Endothelial cell of umbilical vein (primary cell): ENCODE measurements around the gene ZNF141. TPM values are rescaled to one million over a fixed set of nuclear protein-coding genes. Genes with fewer than 3 reads are reported as not detected.

Experiments used
- BruUV-seq: library from RNA; stranded (reverse); fragments of 400-500 nt; replicated peaks from 2 replicates; lab custom pipeline; 2021; lab: Mats Ljungman, UMichigan
- CTCF ChIA-PET: fragments of 300-600, 350-600 bp; sonication (Branson Sonifier 250); formaldehyde crosslinking; loops from one replicate; lab custom pipeline; 2021; ENCODE audit warnings: antibody characterized with exemption, inconsistent platforms; lab: Charles Lee
- POLR2A ChIA-PET: fragments of 300-600, 350-600 bp; sonication (Branson Sonifier 250); formaldehyde crosslinking; loops from one replicate; lab custom pipeline; 2021; ENCODE audit warnings: antibody characterized with exemption, inconsistent platforms; lab: Charles Lee
- DNase-seq: peaks from one replicate; pipeline ENCODE4 v3.0.0-alpha.2; 2011; ENCODE audit warnings: low read depth, low spot score
- FAIRE-seq: peaks from 2 replicates; lab custom pipeline; 2011; peaks lifted over from hg19 to GRCh38; lab: Jason Lieb, UNC
- H2AFZ ChIP-seq: 2 replicates; pipeline ENCODE4 v1.6.0; 2012; ENCODE audit warnings: low read depth, low read length, control low read depth, inconsistent platforms
- H3K27ac ChIP-seq: 2 replicates; pipeline ENCODE4 v1.5.1; 2011; ENCODE audit warnings: low read depth, mild to moderate bottlenecking, control low read depth, low read length, moderate library complexity; ENCODE audit not compliant: insufficient read depth
- H3K27me3 ChIP-seq, 2 experiments: 2 replicates each; pipeline versions ENCODE4 v1.6.0 to v1.6.1; 2011; ENCODE audit warnings: low read length in 2 of 2, mixed read lengths in 1 of 2; ENCODE audit not compliant: control insufficient read depth in 2 of 2, insufficient read depth in 2 of 2
- H3K36me3 ChIP-seq, 2 experiments: 2 replicates in 1 of 2; 3 replicates in 1 of 2; pipeline ENCODE4 v1.5.1; 2011; ENCODE audit warnings: low read length in 2 of 2, mild to moderate bottlenecking in 1 of 2, moderate library complexity in 1 of 2; ENCODE audit not compliant: control insufficient read depth in 2 of 2, insufficient read depth in 2 of 2; ENCODE audit errors: extremely low read depth in 1 of 2
- H3K4me1 ChIP-seq: 3 replicates; pipeline ENCODE4 v1.5.1; 2011; ENCODE audit warnings: mild to moderate bottlenecking, low read length; ENCODE audit not compliant: control insufficient read depth, insufficient read depth; ENCODE audit errors: extremely low read depth
- H3K4me2 ChIP-seq: 2 replicates; pipeline ENCODE4 v1.6.1; 2011; ENCODE audit warnings: low read length, control low read depth, mixed read lengths; ENCODE audit not compliant: insufficient read depth
- H3K4me3 ChIP-seq, 3 experiments: fragments of 200-600 bp in 1 of 3; sonication (generic), shearing (Covaris generic) in 1 of 3; replicated peaks in 1 of 3; 2 replicates each; pipeline ENCODE4 v1.5.1; 2011 to 2016; ENCODE audit warnings: control low read depth in 3 of 3, low read length in 3 of 3, mild to moderate bottlenecking in 2 of 3, inconsistent platforms in 1 of 3, low read depth in 1 of 3, moderate library complexity in 1 of 3; ENCODE audit not compliant: insufficient read depth in 1 of 3
- H3K79me2 ChIP-seq: 2 replicates; pipeline ENCODE4 v1.6.0; 2012; ENCODE audit warnings: low read length, inconsistent platforms; ENCODE audit not compliant: control insufficient read depth, insufficient read depth
- H3K9ac ChIP-seq: replicated peaks from 2 replicates; pipeline ENCODE3; 2011; ENCODE audit warnings: low read length, control low read depth; ENCODE audit not compliant: insufficient read depth; ENCODE audit errors: extremely low read depth
- H3K9me1 ChIP-seq: replicated peaks from 3 replicates; pipeline ENCODE4 v1.6.0; 2011; ENCODE audit warnings: mild to moderate bottlenecking, low read length; ENCODE audit not compliant: control insufficient read depth, insufficient read depth; ENCODE audit errors: extremely low read depth
- H3K9me3 ChIP-seq: replicated peaks from 2 replicates; pipeline ENCODE4 v1.5.1; 2012; ENCODE audit warnings: low read length, inconsistent platforms; ENCODE audit not compliant: control insufficient read depth, insufficient read depth
- H4K20me1 ChIP-seq: replicated peaks from 2 replicates; pipeline ENCODE3; 2011; ENCODE audit warnings: mild to moderate bottlenecking, low read length; ENCODE audit not compliant: control insufficient read depth, insufficient read depth; ENCODE audit errors: extremely low read depth
- EZH2 ChIP-seq: IDR thresholded peaks from 2 replicates; pipeline ENCODE4 v1.6.1; 2012; ENCODE audit warnings: borderline replicate concordance, low read depth, mild to moderate bottlenecking, moderate library complexity, low read length, inconsistent platforms; ENCODE audit not compliant: severe bottlenecking
- FOS ChIP-seq: IDR thresholded peaks from 2 replicates; pipeline ENCODE4 v1.6.1; 2011; ENCODE audit warnings: mild to moderate bottlenecking, low read length, moderate library complexity, borderline replicate concordance; ENCODE audit not compliant: insufficient read depth
- GATA2 ChIP-seq: IDR thresholded peaks from 2 replicates; pipeline ENCODE4 v1.7.0; 2011; ENCODE audit warnings: low read depth, mild to moderate bottlenecking, moderate library complexity, mixed read lengths, low read length; ENCODE audit not compliant: insufficient read length, insufficient read depth
- JUN ChIP-seq: IDR thresholded peaks from 2 replicates; pipeline ENCODE4 v1.6.1; 2011; ENCODE audit warnings: borderline replicate concordance, low read depth; ENCODE audit not compliant: insufficient read length, insufficient read depth
- MAX ChIP-seq: IDR thresholded peaks from 2 replicates; pipeline ENCODE4 v1.6.1; 2011; ENCODE audit not compliant: insufficient read depth, insufficient read length
- MYC ChIP-seq: IDR thresholded peaks from one replicate; pipeline ENCODE4 v1.6.1; 2011; ENCODE audit warnings: mild to moderate bottlenecking, low read depth, low read length
- POLR2A ChIP-seq: IDR thresholded peaks from 2 replicates; pipeline ENCODE4 v1.6.1; 2012; ENCODE audit warnings: low read depth, mild to moderate bottlenecking, control low read depth, low read length
- POLR2AphosphoS5 ChIP-seq: IDR thresholded peaks from 2 replicates; pipeline ENCODE4 v1.6.1; 2012; ENCODE audit warnings: low read depth, mild to moderate bottlenecking, control low read depth, low read length, moderate library complexity; ENCODE audit not compliant: insufficient read depth
- dilution Hi-C: fragments of 300-500 bp; cut with MboI; formaldehyde crosslinking; loops from one replicate; pipeline ENCODE4 v1.15.0; 2019; ENCODE audit warnings: low sequenced_read_pairs; ENCODE audit not compliant: extremely low pct_ligation_motif_present
- intact Hi-C: fragments of 100-400 bp; cut with micrococcal nuclease; formaldehyde crosslinking; loops from one replicate; pipeline ENCODE4 v1.10.0; 2022
- polyA plus RNA-seq, 4 experiments: library from polyadenylated mRNA; depleted of rRNA in 3 of 4; stranded (reverse) in 3 of 4; unstranded in 1 of 4; fragments of >200 nt; gene quantifications; 2 replicates each; pipeline versions ENCODE4 v1.2.1 to v1.2.3, GENCODE V29; 2011 to 2012; ENCODE audit warnings: missing spikeins in 1 of 4
- total RNA-seq: library from RNA; stranded (reverse); gene quantifications from 2 replicates; pipeline ENCODE4 v1.2.3, GENCODE V29; 2021
- TF ChIP-seq, protein P1 (sequence below), 2 donors: IDR thresholded peaks; 1 replicate in 1 of 2; 2 replicates in 1 of 2; pipeline ENCODE4 v1.5.1; 2011; ENCODE audit warnings: low read length in 2 of 2, mild to moderate bottlenecking in 2 of 2, moderate library complexity in 2 of 2, control low read depth in 1 of 2, inconsistent platforms in 1 of 2, low read depth in 1 of 2; ENCODE audit not compliant: insufficient read depth in 1 of 2; ENCODE audit errors: extremely low read depth in 1 of 2

Gene ZNF141
- total and polyA plus RNA-seq, 2 donors (not counting 3 experiments of a cell fraction or from before 2014, with no cell fraction given): 2.2 to 11.4 TPM

DNA sequence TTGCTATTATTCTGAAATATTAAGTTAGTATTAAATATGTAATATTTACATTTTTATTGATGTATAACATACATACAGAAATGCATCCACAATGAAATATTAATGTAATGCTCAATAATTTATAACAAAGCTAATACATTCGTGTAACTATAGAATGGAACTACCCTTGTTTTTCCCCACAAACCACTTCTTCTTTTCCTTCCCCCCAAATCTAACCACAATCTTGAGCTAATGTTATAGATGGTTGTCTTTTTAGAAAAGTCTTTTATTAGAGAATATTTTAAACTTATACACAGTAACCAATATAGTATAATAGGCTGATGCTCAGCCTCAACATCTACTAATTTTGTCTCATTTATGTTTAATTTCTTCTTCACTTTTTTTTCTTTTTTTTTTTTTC lies 27.8 kb upstream of the ZNF141 start:
- Histone ChIP-seq H3K9ac (no peak overlapping the region), H3K4me3 (no peak overlapping the region), H3K9me3 (no peaks in the 10 kb centered on the region), H2AFZ (no peak overlapping the region), H3K4me2 (no peak overlapping the region), H4K20me1 (no peaks in the 10 kb centered on the region), H3K4me1 (no peaks in the 10 kb centered on the region), H3K9me1 (no peaks in the 10 kb centered on the region), H3K36me3 (no peaks in the 10 kb centered on the region), H3K79me2 (no peaks in the 10 kb centered on the region), H3K27ac (no peak overlapping the region), H3K27me3 (peaks cover 1 to 2% of the 10 kb centered on the region in 2 experiments)
- intact Hi-C loops: no loop called here
- dilution Hi-C loops: no loop called here
- TF ChIP-seq JUN: no peak
- no peak for TF ChIP-seq MAX
- TF ChIP-seq GATA2: no peak
- TF ChIP-seq, protein P1, sequence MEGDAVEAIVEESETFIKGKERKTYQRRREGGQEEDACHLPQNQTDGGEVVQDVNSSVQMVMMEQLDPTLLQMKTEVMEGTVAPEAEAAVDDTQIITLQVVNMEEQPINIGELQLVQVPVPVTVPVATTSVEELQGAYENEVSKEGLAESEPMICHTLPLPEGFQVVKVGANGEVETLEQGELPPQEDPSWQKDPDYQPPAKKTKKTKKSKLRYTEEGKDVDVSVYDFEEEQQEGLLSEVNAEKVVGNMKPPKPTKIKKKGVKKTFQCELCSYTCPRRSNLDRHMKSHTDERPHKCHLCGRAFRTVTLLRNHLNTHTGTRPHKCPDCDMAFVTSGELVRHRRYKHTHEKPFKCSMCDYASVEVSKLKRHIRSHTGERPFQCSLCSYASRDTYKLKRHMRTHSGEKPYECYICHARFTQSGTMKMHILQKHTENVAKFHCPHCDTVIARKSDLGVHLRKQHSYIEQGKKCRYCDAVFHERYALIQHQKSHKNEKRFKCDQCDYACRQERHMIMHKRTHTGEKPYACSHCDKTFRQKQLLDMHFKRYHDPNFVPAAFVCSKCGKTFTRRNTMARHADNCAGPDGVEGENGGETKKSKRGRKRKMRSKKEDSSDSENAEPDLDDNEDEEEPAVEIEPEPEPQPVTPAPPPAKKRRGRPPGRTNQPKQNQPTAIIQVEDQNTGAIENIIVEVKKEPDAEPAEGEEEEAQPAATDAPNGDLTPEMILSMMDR (IDR thresholded peaks at IDR 0.05; ENCODE audit: extremely low read depth in 1 of 2, insufficient read depth in 1 of 2, low read depth in 1 of 2, low read length in 2 of 2): no peak
- no peak for TF ChIP-seq POLR2A
- no peak for TF ChIP-seq MYC
- no peak for TF ChIP-seq EZH2
- TF ChIP-seq POLR2AphosphoS5: no peak
- no peak for TF ChIP-seq FOS
- FAIRE-seq (no peak), DNase-seq (no peak)
- BruUV-seq: no TSS peak
- ChIA-PET CTCF (no interaction called here), POLR2A (no interaction called here)
